HG02981 (cell line): ENCODE results near the gene AGA.

Experiments
- ATAC-seq: cut with Tn5 transposase; IDR thresholded peaks from one replicate; pipeline ENCODE4 v1.9.1; 2021; ENCODE audit warnings: mild to moderate bottlenecking, moderate library complexity; ENCODE audit not compliant: unreplicated experiment

The AGA gene

DNA sequence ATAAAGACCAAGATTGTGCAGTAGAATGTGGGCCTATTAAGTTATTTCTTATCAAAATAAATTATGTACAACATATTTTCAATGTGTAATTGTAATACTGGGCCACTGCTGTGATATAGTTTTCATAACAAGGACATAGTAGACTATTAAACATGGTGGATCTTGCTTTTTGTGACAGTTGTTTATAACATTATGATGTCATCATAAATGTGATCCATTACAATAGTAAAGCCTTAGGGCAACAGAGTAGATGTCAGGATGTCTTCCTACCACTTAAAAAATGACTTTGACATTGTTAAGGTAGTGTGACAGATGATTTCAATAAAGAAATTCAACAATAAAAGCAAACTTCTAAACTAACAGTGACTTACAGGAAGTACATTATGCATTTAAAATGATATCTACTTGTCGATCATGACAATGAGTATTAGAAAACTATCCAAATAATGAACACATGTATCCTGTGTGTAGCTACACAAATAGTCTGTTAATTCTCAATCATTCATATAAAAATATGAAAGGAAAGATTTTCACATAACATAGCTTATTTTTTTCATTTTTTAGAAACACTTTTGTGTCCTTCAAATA lies 5.3 kb upstream of the AGA start:
- no peak for ATAC-seq

DNA sequence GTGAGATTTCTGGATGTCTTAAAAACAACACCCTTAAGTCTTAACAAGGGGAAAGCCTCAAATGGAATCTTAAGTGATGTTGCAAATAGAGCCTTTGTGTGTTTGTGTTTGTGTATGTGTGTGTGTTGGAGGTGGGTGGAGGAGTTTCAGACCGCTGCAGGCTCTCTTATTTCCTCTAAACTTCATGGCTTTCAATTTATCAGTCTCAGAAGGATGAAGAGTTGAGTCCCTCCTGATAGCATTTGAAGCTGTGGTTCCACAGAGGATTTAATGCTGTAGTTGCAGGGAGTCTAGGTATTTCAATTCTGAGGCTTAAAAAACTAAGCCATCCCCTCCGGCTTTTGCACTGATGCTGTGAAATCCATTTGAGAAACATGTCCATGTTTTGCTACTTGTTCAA lies 4.3 kb upstream of the AGA start:
- ATAC-seq: no peak

GRCh38 chr4:177444911-177445736 lies 2.9 kb upstream of the AGA start:
- no peak for ATAC-seq

- ATAC-seq: peak; percentile 38
Observed at GRCh38 chr4:177441061-177441802, 1.0 kb downstream of the AGA start.

DNA sequence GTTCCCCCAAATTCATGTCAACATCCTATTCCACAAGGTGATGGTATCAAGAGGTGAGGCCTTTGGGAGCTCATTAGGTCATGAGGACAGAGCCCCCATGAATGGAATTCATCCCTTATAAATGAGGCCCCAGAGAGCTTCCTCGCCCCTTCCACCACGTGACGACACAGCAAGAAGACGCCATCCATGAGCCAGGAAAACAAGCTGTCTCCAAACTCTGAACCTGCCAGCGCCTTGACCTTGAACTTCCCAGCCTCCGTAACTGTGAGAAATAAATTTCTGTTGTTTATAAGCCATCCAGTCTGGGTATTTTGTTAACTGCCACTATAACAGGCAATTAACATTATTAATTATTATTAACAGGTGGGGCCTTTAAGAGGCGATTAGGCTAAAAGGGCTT lies 5.8 kb downstream of the AGA start:
- no peak for ATAC-seq

- no peak for ATAC-seq
Observed at GRCh38 chr4:177434667-177435066, 7.6 kb downstream of the AGA start.

- no peak for ATAC-seq
Observed at GRCh38 chr4:177427192-177427591, 15.0 kb downstream of the AGA start.

DNA sequence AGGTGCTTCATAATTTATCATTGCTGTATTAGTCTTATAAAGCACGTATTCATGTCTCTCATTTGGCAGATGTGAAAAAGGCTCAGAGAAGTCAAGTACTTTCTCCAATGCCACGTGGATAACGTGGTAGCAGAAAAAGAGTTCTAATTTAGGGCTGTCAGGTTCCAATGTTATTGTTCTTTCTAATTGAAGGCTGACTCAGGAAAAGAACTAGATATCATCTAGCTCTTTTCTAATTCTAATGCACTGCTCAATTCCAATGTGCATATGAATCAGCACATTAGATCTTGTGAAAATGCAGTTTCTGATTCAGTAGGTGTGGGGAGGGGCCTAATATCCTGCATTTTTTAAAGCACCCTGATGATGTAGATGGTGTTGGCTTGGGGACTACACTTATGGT lies 22.8 kb downstream of the AGA start:
- ATAC-seq: no peak

DNA sequence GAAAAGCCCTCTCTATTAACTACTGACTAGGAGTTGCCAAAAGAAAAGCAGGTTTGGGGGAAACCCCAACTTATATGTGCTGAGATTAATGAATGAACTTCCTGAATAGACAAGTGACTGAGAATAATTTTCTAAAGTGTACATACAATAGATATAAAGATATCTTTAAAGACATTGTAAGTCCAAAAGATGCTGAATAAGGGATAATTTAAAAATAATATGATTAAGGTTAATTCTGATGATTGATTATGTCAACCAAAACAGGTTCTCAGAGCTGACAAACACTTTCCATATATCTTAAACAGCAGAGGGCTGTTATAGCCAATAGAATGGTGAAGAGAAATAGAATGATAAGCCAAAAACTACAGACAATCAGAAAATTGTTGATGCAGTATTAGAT lies 28.6 kb downstream of the AGA start:
- no peak for ATAC-seq

DNA sequence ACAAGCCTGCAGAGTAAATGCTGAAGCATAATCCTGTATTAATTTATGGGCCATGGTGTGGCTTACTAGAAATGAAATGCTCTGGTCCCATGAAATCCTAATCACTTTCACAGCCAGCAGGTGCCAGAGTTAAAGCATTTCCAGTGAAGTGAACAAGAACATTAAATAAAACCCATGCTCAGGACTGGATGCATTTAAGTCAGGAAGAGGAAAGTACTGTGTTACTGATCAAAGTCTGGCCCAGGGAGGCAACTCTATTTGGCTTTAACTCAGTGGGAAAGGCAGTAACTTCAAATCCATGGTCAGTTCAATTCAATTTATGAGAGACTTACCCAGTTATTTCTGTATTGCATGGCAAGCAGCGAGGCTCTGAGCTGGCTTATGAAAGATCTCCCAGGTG lies 29.2 kb downstream of the AGA start:
- no peak for ATAC-seq

- ATAC-seq: no peak
Observed at GRCh38 chr4:177411996-177412395, 30.2 kb downstream of the AGA start.

DNA sequence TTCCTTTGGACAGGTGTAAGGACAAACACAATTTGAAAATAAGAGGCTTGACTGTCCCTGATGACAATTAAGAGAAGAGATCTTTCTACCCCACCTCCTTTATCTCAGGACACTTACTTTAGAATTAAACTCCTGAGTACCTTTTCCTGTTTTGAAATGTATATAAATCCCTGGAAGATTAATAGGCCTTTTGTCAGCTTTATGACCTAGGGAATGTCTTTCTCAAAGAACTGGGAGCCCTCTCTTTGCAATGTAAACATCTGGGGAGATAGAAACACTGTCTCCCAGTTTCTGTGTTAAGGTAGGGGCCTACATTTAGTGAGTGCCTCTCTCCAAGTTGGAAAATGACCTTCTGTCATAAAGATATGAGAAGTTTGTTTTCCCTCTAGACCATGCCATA lies 31.7 kb downstream of the AGA start:
- ATAC-seq: no peak

- ATAC-seq: no peak
Observed at GRCh38 chr4:177408023-177408422, 34.2 kb downstream of the AGA start.

DNA sequence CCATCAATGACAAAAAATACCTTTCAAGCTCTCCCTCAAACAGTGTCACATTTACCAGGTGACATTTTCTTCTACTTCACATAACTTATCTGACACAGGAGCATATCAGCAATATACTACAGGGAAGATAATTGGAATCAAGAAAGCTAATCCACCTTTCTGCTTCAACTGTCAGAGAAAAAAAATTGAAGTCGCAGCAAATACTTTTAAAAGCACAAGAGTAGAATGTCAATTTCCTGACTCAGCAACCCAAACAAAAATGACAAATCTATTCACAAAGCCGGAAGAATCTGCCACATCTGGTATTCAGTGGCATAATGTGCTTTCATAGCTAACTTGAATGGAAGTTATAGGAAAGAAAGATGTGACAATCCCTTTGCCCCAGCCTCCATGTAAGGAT lies 36.7 kb downstream of the AGA start:
- no peak for ATAC-seq

DNA sequence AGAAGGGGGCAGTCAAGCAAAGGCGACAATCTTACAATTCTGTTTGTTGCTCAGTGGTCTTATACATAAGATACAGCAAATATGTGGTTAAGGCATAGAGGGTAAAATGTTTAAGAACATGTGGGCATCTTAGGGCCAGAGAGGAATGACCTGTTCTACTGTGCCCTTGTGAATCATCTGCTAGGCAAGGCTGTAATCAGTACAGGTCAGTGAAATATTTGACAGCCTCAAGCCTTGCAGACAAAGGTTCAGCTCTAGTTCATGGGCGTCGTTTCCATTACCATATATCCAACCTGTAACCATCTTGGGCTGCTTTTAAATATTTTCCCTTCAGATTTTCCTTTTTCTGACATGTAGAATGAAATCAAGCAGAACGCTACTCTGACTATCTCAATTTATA lies 37.3 kb downstream of the AGA start:
- no peak for ATAC-seq

DNA sequence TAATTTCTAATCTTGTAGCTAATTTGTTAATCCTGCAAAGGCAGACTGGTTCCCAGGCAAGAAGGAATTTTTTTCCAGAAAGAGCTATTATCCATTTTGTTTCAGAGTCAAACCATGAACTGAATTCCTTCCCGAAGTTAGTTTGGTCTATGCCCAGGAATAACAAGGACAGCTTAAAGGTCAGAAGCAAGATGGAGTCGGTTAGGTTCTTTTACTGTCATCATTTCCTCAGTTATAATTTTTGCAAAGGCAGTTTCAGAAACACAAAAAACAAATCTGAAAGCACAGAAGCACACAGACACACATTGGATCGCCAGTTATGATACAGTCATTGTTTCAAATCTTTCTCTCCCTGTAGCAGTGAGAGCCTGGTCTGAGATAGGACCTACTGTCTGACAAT lies 37.9 kb downstream of the AGA start:
- ATAC-seq: no peak

- ATAC-seq: no peak
Observed at GRCh38 chr4:177403746-177404145, 38.5 kb downstream of the AGA start.

GRCh38 chr4:177401658-177402273 lies 40.5 kb downstream of the AGA start:
- no peak for ATAC-seq

- no peak for ATAC-seq
Observed at GRCh38 chr4:177400030-177400429, 42.2 kb downstream of the AGA start.

DNA sequence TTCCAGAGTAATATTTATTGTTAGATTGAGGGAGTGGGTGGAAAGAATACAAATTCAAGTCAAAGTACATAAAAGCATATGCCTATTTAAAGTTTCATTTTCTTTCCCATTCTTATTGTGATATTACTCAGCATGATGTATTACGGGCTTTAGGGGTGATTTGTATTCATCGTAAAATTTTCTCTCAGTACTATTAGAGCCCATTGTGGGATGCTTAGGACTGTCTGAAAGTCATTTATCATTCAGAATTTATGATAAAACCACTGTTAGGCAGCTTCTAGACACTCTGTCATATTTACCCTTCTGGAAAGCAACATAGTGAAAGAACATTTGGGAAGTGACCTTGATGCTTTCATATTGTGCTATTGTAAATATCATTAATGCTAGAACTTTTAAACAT lies 45.9 kb downstream of the AGA start:
- ATAC-seq: no peak

DNA sequence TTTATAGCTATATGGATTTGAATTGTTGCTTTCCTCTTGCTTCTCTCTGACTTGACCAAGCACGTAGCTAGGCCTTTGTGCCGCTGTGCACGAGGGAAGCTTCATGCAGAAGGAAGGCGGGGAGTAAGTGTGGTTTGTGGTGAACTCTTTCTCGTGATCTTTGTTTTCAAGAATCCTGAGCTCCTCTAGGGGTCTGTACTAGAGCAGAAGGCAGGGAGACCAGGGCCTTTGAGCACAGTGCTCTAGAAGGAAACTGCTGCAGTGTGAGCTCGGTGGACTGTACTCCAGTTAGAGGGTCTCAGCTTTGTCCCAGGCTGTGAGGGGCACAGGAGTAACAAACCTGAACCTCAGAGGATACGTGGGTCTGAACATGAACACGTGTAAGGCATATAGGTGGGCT lies 49.0 kb downstream of the AGA start:
- peak; percentile 54 for ATAC-seq

DNA sequence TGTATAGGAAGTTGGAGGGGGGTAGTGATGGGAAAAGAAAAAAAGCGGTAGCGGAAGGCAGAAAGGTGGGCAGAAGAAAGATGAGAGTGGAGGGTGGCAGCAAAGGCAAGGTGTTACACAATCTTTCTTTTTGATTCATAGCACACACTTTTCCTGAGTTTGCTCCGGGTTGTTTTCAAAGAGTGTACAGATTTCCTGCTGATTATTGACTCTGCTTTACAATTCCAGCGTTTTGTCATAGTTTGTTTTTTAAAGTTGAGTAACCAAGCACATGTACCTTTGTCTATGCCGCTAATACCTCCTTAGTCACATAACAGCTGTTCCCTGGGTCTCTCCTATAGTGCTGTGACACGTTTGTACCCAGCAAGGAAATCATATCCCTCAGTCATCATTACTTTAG lies 50.3 kb downstream of the AGA start:
- no peak for ATAC-seq
